ENCODE data around the gene USP35.
"Not testable (repeated sequence)": the region's sequence is repeated elsewhere in the genome, so short reads cannot be mapped to it uniquely, and the experiment has no call there.

Gene USP35

DNA sequence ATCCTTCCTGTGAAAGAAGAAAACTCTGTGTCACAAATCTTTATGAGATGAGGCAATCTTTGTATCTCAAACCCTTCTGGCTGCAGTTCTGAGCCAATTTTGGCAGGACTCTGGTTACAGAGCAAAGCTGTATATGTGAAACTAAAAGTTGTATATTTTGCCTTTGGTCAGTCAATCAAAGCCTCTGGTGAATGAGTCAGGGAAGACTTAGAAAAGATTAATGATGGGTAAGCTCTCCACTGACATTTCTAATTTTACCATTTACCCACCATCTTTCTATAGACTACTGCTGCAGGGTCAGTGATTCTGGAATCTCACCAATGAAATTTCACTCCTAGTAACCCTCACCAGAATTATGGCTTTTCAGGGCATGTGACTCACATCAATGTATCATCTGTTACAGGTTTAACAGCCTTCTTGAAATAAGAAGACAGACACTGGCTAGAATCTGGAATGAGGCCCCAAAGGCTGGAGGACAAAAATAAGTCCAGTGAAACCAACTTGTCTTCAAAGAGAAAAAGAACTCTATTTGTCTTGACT, 43.3 kb downstream of the USP35 start:
- peak; percentile 19 for DNase-seq
- no peak overlapping the region for H3K4me3 ChIP-seq (ENCODE audit: low read length)
- H3K4me1 ChIP-seq (ENCODE audit: low read length) = peaks cover 28% of the 10 kb centered on the region
- no peaks in the 10 kb centered on the region for H4K20me1 ChIP-seq (ENCODE audit: insufficient read depth, low read length)
- no peak overlapping the region for H2AFZ ChIP-seq (ENCODE audit: low read length)
- H3K9me2 ChIP-seq (replicated peaks; ENCODE audit: insufficient read depth, low read length) = no peaks in the 10 kb centered on the region
- no peaks in the 10 kb centered on the region for H3K79me2 ChIP-seq (ENCODE audit: low read length)
- no peak for TF ChIP-seq CTCF (IDR thresholded peaks at IDR 0.05; ENCODE audit: low read length)
- H3K27me3 ChIP-seq (replicated peaks; ENCODE audit: insufficient read depth, low read length) = no peaks in the 10 kb centered on the region
- peak overlapping the region; percentile 16; the same call in 1 of the 2 replicates for H3K4me2 ChIP-seq (ENCODE audit: low read depth, low read length)
- peaks cover 7% of the 10 kb centered on the region; the same call in 1 of the 2 replicates for H3F3A ChIP-seq (ENCODE audit: insufficient read depth, low read length)
- no peaks in the 10 kb centered on the region for H3K9me3 ChIP-seq (replicated peaks; ENCODE audit: insufficient read depth, low read length)
- H3K9ac ChIP-seq (ENCODE audit: low read length) = no peak overlapping the region
- H3K36me3 ChIP-seq (replicated peaks; ENCODE audit: insufficient read depth, low read length) = no peaks in the 10 kb centered on the region
- peak overlapping the region; percentile 12; the same call in 1 of the 2 replicates for H3K27ac ChIP-seq (ENCODE audit: low read length)

DNA sequence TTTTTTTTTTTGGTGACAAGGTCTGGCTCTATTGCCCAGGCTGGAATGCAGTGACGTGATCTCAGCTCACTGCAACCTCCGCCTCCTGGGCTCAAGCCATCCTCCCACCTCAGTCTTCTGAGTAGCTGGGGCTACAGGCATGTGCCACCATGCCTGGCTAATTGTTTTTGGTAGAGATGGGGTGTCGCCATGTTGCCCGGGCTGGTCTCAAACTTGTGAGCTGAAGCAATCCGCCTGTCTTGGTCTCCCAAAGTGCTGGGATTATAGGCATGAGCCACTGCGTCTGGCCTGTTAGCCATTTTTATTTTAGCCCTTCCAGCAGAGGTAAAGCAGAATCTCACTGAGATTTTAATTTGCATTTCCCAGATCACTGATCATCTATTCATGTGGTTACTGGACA, 44.3 kb downstream of the USP35 start:
- not testable (repeated sequence) for H3F3A ChIP-seq (ENCODE audit: insufficient read depth, low read length); H3K4me2 ChIP-seq (ENCODE audit: low read depth, low read length); DNase-seq; H3K4me3 ChIP-seq (ENCODE audit: low read length); H4K20me1 ChIP-seq (ENCODE audit: insufficient read depth, low read length); H3K36me3 ChIP-seq (replicated peaks; ENCODE audit: insufficient read depth, low read length); H3K27ac ChIP-seq (ENCODE audit: low read length); H3K9ac ChIP-seq (ENCODE audit: low read length); H3K9me3 ChIP-seq (replicated peaks; ENCODE audit: insufficient read depth, low read length); H3K79me2 ChIP-seq (ENCODE audit: low read length); H3K27me3 ChIP-seq (replicated peaks; ENCODE audit: insufficient read depth, low read length); H2AFZ ChIP-seq (ENCODE audit: low read length); H3K9me2 ChIP-seq (replicated peaks; ENCODE audit: insufficient read depth, low read length)
- H3K4me1 ChIP-seq (ENCODE audit: low read length) = peaks cover 22% of the 10 kb centered on the region

DNA sequence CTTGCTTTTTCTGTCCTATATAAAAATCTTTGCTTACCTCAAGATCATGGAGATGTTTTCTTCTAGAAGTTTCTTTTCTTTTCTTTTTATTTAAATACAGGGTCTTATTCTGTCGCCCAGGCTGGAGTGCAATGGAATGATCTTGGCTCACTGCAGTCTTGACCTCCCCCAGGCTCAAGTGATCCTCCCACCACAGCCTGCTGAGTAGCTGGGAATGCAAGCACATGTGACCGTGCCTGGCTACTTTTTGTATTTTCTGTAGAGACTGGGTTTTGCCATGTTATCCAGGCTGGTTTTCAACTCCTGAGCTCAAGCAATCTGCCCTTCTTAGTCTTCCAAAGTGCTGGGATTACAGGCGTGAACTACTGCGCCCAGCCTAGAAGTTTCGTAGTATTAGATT, 45.3 kb downstream of the USP35 start:
- no peaks in the 10 kb centered on the region for H3K9me3 ChIP-seq (replicated peaks; ENCODE audit: insufficient read depth, low read length)
- peaks cover 4% of the 10 kb centered on the region; the same call in 1 of the 2 replicates for H3F3A ChIP-seq (ENCODE audit: insufficient read depth, low read length)
- H3K36me3 ChIP-seq (replicated peaks; ENCODE audit: insufficient read depth, low read length) = no peaks in the 10 kb centered on the region
- TF ChIP-seq EZH2phosphoT487 (IDR thresholded peaks at IDR 0.05; ENCODE audit: low read length) (no peak), CTCF (IDR thresholded peaks at IDR 0.05; ENCODE audit: low read length) (no peak), EZH2 (optimal IDR thresholded peaks at IDR 0.05; ENCODE audit: low read depth, low read length) (no peak)
- H3K9me2 ChIP-seq (replicated peaks; ENCODE audit: insufficient read depth, low read length) = no peaks in the 10 kb centered on the region
- no peak overlapping the region for H3K4me3 ChIP-seq (ENCODE audit: low read length)
- H3K4me2 ChIP-seq (ENCODE audit: low read depth, low read length) = no peak overlapping the region
- no peak for DNase-seq
- no peak overlapping the region for H3K27ac ChIP-seq (ENCODE audit: low read length)
- H3K27me3 ChIP-seq (replicated peaks; ENCODE audit: insufficient read depth, low read length) = no peaks in the 10 kb centered on the region
- H4K20me1 ChIP-seq (ENCODE audit: insufficient read depth, low read length) = no peaks in the 10 kb centered on the region
- peaks cover 14% of the 10 kb centered on the region for H3K4me1 ChIP-seq (ENCODE audit: low read length)
- no peak overlapping the region for H2AFZ ChIP-seq (ENCODE audit: low read length)
- no peaks in the 10 kb centered on the region for H3K79me2 ChIP-seq (ENCODE audit: low read length)
- H3K9ac ChIP-seq (ENCODE audit: low read length) = no peak overlapping the region

GRCh38 chr11:78237293-78238046, 48.8 kb downstream of the USP35 start:
- no peak overlapping the region for H3K4me2 ChIP-seq (ENCODE audit: low read depth, low read length)
- H3K4me1 ChIP-seq (ENCODE audit: low read length) = peaks cover 4% of the 10 kb centered on the region
- no peak overlapping the region for H3K9ac ChIP-seq (ENCODE audit: low read length)
- no peak overlapping the region for H3K27ac ChIP-seq (ENCODE audit: low read length)
- no peaks in the 10 kb centered on the region for H3K36me3 ChIP-seq (replicated peaks; ENCODE audit: insufficient read depth, low read length)
- DNase-seq = no peak
- no peaks in the 10 kb centered on the region for H3K79me2 ChIP-seq (ENCODE audit: low read length)
- no peaks in the 10 kb centered on the region for H3K9me2 ChIP-seq (replicated peaks; ENCODE audit: insufficient read depth, low read length)
- no peaks in the 10 kb centered on the region for H4K20me1 ChIP-seq (ENCODE audit: insufficient read depth, low read length)
- H3K27me3 ChIP-seq (replicated peaks; ENCODE audit: insufficient read depth, low read length) = no peaks in the 10 kb centered on the region
- no peak overlapping the region for H2AFZ ChIP-seq (ENCODE audit: low read length)
- H3K4me3 ChIP-seq (ENCODE audit: low read length) = no peak overlapping the region
- no peak for TF ChIP-seq EZH2phosphoT487 (IDR thresholded peaks at IDR 0.05; ENCODE audit: low read length)
- no peak for TF ChIP-seq CTCF (IDR thresholded peaks at IDR 0.05; ENCODE audit: low read length)
- no peak for TF ChIP-seq EZH2 (optimal IDR thresholded peaks at IDR 0.05; ENCODE audit: low read depth, low read length)
- H3K9me3 ChIP-seq (replicated peaks; ENCODE audit: insufficient read depth, low read length) = no peaks in the 10 kb centered on the region
- peaks cover 2% of the 10 kb centered on the region; the same call in 1 of the 2 replicates for H3F3A ChIP-seq (ENCODE audit: insufficient read depth, low read length)
